Measurements from ENCODE around the gene PSMD11. TPM values are rescaled to one million over a fixed set of nuclear protein-coding genes. Genes with fewer than 3 reads are reported as not detected.
"Not testable (repeated sequence)": the region's sequence is repeated elsewhere in the genome, so short reads cannot be mapped to it uniquely, and the experiment has no call there.

Gene PSMD11
- 100 to 1,000 TPM; 107 to 128 (median 111) TPM for polyA plus RNA-seq (ENCODE audit: low read depth in 6 of 6)

DNA sequence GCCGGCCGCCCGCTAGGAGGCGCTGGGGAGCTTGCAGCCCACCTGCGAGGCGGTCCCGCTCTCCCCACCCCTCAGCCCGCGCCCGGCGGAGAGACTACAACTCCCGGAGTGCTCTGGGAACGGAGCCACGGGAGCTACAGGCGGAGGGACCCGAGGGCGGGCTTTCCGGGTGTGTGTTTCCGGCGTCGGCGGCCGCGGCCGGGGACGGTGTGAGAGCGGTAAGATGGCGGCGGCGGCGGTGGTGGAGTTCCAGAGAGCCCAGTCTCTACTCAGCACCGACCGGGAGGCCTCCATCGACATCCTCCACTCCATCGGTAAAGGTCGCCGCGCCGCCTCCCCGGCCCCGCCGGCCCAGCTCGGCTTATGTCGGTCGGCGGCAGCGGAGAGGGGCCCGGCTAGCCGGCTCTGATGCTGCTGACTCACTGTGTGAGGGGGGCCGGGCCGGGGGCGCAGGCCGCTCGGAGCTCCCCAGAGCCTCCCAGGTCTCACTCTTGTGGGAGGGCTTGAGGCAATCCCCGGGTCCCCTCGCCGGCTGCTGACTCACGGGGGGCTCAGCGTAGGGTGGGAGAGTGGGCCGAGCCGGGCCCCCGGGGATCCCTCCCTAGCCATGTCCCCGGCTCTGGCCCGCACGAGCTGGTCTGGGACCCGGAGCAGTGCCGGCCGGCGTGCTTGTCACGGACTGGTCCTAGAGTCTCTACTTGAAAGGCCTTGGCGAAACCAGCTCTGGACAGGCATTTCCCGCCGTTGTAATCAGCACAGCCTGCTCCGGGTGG, at the start of gene PSMD11:
Gene PSMD11, plus strand, starts transcription at position 210 of the 773 bp plus-strand sequence. Its CDS starts 14 bp downstream, at position 224.
- peak within 1 kb of the TSS; percentile 2 to 95 (median 86) for H3K27ac Mint-ChIP-seq
- no peaks in the 10 kb centered on the region for H3K36me3 Mint-ChIP-seq
- H3K4me1 Mint-ChIP-seq = peaks cover 22 to 35% (median 32%) of the 10 kb centered on the region in 3 donors
- H3K9me3 Mint-ChIP-seq = no peaks in the 10 kb centered on the region
- ATAC-seq (ENCODE audit: low read depth in 2 of 2) (peak; percentile 96), DNase-seq (peak; percentile 99)
- H3K27me3 Mint-ChIP-seq = no peaks in the 10 kb centered on the region
- H3K4me3 Mint-ChIP-seq = peak within 1 kb of the TSS; percentile 83 to 98 (median 93)

GRCh38 chr17:32396343-32396742, 48.0 kb upstream of the PSMD11 start:
- H3K9me3 Mint-ChIP-seq = peaks cover 0 to 3% (median 0%) of the 10 kb centered on the region in 7 donors
- no peaks in the 10 kb centered on the region for H3K36me3 Mint-ChIP-seq
- ATAC-seq (ENCODE audit: low read depth in 2 of 2) (no peak), DNase-seq (no peak)
- H3K27me3 Mint-ChIP-seq = no peaks in the 10 kb centered on the region
- peaks cover 0 to 3% (median 0%) of the 10 kb centered on the region in 3 donors for H3K4me1 Mint-ChIP-seq
- peak overlapping the region in 2 of 6 donors; percentile 21 for H3K27ac Mint-ChIP-seq
- H3K4me3 Mint-ChIP-seq = no peak overlapping the region

DNA sequence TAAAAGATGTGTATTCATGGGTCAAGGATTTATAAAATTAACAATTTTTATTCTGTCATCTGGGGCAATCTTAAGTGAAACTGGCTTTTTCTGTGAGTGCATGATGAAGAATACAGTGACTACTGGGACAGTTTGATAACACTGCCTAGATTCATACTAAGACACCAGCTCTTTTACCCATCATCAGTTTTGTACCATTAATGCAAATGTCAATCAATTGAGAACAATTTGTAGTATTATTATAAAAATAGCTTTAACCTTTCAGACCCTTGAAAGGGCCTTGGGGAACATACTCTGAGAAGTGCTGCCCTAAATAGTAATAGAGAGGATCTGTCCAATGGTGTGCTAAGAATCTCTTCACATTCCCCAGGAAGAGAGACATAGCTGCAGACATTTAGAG, 45.4 kb upstream of the PSMD11 start:
- ATAC-seq (ENCODE audit: low read depth in 2 of 2) = no peak
- Mint-ChIP-seq H3K36me3 (no peaks in the 10 kb centered on the region), H3K4me1 (no peaks in the 10 kb centered on the region), H3K9me3 (no peaks in the 10 kb centered on the region), H3K27me3 (no peaks in the 10 kb centered on the region), H3K4me3 (no peak overlapping the region), H3K27ac (no peak overlapping the region)
- no peak for DNase-seq

GRCh38 chr17:32410085-32410484, 34.2 kb upstream of the PSMD11 start:
- H3K9me3 Mint-ChIP-seq = not testable (repeated sequence)

GRCh38 chr17:32426894-32427293, 17.4 kb upstream of the PSMD11 start:
- no peak overlapping the region for H3K27ac Mint-ChIP-seq
- H3K4me3 Mint-ChIP-seq = no peak overlapping the region
- ATAC-seq (ENCODE audit: low read depth in 2 of 2) (no peak), DNase-seq (no peak)
- peaks cover 6 to 36% (median 31%) of the 10 kb centered on the region in 7 donors for H3K9me3 Mint-ChIP-seq
- H3K27me3 Mint-ChIP-seq = no peaks in the 10 kb centered on the region
- H3K4me1 Mint-ChIP-seq = no peaks in the 10 kb centered on the region
- peaks cover 15 to 20% of the 10 kb centered on the region in 2 donors for H3K36me3 Mint-ChIP-seq

More at GRCh38 chr17:32410085-32410484, 34.2 kb upstream of the PSMD11 start:
- not testable (repeated sequence) for H3K27ac Mint-ChIP-seq; H3K36me3 Mint-ChIP-seq; H3K27me3 Mint-ChIP-seq; ATAC-seq (ENCODE audit: low read depth in 2 of 2); DNase-seq; H3K4me1 Mint-ChIP-seq; H3K4me3 Mint-ChIP-seq

DNA sequence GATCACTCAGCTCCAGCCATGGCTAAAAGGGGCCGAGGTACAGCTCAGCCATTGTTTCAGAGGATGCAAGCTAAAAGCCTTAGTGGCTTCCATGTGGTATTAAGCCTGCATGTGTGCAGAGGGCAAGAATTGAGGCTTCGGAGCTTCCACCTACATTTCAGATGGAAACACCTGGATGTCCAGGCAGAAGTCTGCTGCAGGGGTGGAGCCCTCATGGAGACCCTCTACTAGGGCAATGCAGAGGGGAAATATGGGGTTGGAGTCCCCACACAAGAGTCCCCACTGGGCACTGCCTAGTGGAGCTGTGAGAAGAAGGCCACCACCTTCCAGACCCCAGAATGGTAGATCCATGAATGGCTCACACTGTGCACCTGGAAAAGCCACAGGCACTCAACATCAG, 14.7 kb upstream of the PSMD11 start:
- H3K27me3 Mint-ChIP-seq = no peaks in the 10 kb centered on the region
- H3K27ac Mint-ChIP-seq = no peak overlapping the region
- no peak for ATAC-seq (ENCODE audit: low read depth in 2 of 2)
- no peak overlapping the region for H3K4me3 Mint-ChIP-seq
- H3K4me1 Mint-ChIP-seq = no peaks in the 10 kb centered on the region
- peaks cover 15 to 20% of the 10 kb centered on the region in 2 donors for H3K36me3 Mint-ChIP-seq
- no peak for DNase-seq
- peaks cover 6 to 37% (median 31%) of the 10 kb centered on the region in 7 donors for H3K9me3 Mint-ChIP-seq

- Mint-ChIP-seq H3K4me3 (no peak overlapping the region), H3K36me3 (peaks cover 0 to 8% of the 10 kb centered on the region in 2 donors), H3K27ac (no peak overlapping the region), H3K4me1 (peaks cover 8 to 19% (median 17%) of the 10 kb centered on the region in 3 donors), H3K9me3 (peaks cover 0 to 7% (median 5%) of the 10 kb centered on the region in 7 donors), H3K27me3 (peaks cover 0 to 13% (median 13%) of the 10 kb centered on the region in 3 donors)
- DNase-seq = no peak
- no peak for ATAC-seq (ENCODE audit: low read depth in 2 of 2)
Observed at GRCh38 chr17:32440722-32441121, 3.6 kb upstream of the PSMD11 start.

DNA sequence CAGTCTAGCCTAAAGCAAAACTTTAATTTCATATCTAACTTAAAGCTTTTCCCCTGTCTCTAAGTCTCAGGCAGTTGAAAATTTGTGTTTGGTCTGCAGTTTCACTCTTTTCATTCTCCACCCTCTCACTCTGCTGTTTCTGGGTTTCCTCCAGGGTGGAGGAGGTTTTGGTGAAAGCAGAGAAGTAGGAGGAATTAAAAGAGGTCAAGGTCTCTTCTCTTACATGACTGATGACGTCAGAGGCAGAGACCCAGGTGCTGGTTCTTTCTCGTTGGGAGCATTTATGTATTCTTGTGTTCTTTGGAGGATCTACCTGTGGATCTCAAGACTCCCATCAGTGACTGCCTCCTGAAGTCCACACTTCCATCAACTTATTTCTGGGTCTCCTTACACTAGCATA, 2.4 kb upstream of the PSMD11 start:
- Mint-ChIP-seq H3K4me1 (peaks cover 16 to 29% (median 28%) of the 10 kb centered on the region in 3 donors), H3K4me3 (peak overlapping the region in 2 of 8 donors; percentile 80 to 83), H3K27ac (no peak overlapping the region), H3K27me3 (peaks cover 0 to 8% (median 7%) of the 10 kb centered on the region in 3 donors), H3K9me3 (no peaks in the 10 kb centered on the region), H3K36me3 (no peaks in the 10 kb centered on the region)
- no peak for DNase-seq
- no peak for ATAC-seq (ENCODE audit: low read depth in 2 of 2)

DNA sequence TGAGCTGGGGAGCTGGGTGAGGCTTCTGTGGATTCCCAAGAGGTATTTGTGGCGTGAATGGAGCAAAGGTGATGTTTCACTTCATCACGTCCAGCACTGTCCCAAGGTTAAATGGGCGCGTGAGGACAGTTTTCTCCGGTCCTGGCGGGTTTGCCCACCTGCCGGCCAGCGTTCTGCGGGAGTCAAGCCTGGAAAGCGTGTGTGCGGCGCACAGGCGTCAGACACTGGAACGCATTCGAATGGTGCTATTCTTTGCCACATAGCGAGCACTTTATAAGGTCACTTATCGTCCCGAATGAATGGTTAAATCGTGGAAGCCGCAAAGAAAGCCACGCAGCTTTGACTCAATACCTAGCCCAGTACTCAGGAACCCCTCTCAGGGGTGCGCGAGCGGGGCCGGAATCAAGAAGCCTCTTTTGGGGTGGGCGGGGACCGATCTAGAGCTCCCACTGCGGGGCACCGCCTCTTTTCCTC, 446 bp upstream of the PSMD11 start:
- DNase-seq (no peak), ATAC-seq (ENCODE audit: low read depth in 2 of 2) (no peak)
- Mint-ChIP-seq H3K36me3 (no peaks in the 10 kb centered on the region), H3K27me3 (no peaks in the 10 kb centered on the region), H3K27ac (peak overlapping the region in 4 of 6 donors; percentile 79 to 93 (median 86)), H3K4me3 (peak overlapping the region; percentile 83 to 98 (median 90)), H3K4me1 (peaks cover 19 to 35% (median 32%) of the 10 kb centered on the region in 3 donors), H3K9me3 (no peaks in the 10 kb centered on the region)

DNA sequence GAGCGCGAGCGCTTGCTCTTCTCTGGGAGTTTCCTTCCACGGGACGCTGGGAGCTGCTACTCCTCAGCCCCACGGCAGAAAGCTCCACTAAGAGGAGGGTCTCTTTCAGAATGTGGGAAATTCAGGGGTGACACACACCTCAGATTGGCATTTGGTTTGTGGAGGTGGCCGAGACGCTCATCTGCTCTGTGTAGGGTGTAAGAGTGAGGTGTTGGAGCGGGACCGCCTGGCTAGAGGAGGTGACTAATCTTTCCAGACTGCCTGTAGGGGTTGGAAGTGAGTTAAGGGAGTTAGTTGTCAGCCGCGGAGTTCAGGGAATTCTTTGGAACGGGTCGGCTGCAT, 735 bp downstream of the PSMD11 start:
- DNase-seq = no peak
- no peak for ATAC-seq (ENCODE audit: low read depth in 2 of 2)
- H3K9me3 Mint-ChIP-seq = no peaks in the 10 kb centered on the region
- H3K36me3 Mint-ChIP-seq = no peaks in the 10 kb centered on the region
- no peaks in the 10 kb centered on the region for H3K27me3 Mint-ChIP-seq
- peaks cover 23 to 37% (median 32%) of the 10 kb centered on the region in 3 donors for H3K4me1 Mint-ChIP-seq
- H3K4me3 Mint-ChIP-seq = peak overlapping the region; percentile 83 to 98 (median 93)
- H3K27ac Mint-ChIP-seq = peak overlapping the region; percentile 2 to 95 (median 86)

- H3K27ac Mint-ChIP-seq = peak overlapping the region in 5 of 6 donors; percentile 2 to 95 (median 92)
- no peaks in the 10 kb centered on the region for H3K27me3 Mint-ChIP-seq
- H3K4me3 Mint-ChIP-seq = peak overlapping the region; percentile 83 to 98 (median 93)
- H3K9me3 Mint-ChIP-seq = no peaks in the 10 kb centered on the region
- H3K4me1 Mint-ChIP-seq = peaks cover 25 to 37% (median 32%) of the 10 kb centered on the region in 3 donors
- H3K36me3 Mint-ChIP-seq = no peaks in the 10 kb centered on the region
- DNase-seq = no peak
- ATAC-seq (ENCODE audit: low read depth in 2 of 2) = no peak
Observed at GRCh38 chr17:32445497-32445896, 1.2 kb downstream of the PSMD11 start.

DNA sequence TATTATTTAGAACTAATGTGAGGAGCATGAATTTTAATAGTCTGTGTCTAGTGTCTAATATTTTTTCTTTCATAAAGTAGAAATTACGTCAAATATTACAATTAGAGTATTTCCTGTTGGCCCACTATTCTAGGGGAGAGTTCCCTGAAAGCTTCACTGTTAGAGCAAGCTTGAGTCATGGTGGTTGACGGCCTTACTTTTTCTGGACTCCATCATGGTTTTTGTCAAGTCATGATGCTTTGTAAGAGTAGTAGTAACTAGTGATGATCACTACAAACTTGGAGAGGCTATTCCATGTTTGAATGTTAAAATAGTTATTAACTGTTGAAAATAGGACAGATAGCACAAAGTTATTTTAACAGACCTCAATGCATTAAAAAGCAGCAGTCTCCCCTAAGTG, 1.7 kb downstream of the PSMD11 start:
- Mint-ChIP-seq H3K4me3 (peak overlapping the region; percentile 83 to 98 (median 93)), H3K36me3 (no peaks in the 10 kb centered on the region), H3K27ac (peak overlapping the region in 2 of 6 donors; percentile 12 to 92), H3K27me3 (no peaks in the 10 kb centered on the region), H3K4me1 (peaks cover 26 to 37% (median 32%) of the 10 kb centered on the region in 3 donors), H3K9me3 (no peaks in the 10 kb centered on the region)
- DNase-seq = no peak
- no peak for ATAC-seq (ENCODE audit: low read depth in 2 of 2)

DNA sequence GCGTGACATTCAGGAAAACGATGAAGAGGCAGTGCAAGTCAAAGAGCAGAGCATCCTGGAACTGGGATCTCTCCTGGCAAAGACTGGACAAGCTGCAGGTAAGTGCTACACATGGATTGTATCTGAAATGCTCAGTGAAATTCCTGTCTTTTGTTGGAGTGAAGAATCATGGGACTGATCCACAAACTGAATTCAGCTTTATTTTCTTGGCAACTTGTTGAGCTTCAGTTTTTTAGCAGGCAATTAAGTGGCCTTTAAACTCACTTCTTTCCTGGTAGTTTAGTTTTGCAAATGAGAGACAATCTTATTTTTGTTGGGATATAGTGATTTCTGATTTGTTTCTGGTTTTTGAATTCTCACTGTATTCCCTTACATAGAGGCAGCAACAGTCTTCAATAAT, 2.6 kb downstream of the PSMD11 start:
- Mint-ChIP-seq H3K27me3 (no peaks in the 10 kb centered on the region), H3K4me1 (peaks cover 26 to 37% (median 32%) of the 10 kb centered on the region in 3 donors), H3K36me3 (no peaks in the 10 kb centered on the region)

GRCh38 chr17:32449963-32450362, 5.7 kb downstream of the PSMD11 start:
- H3K27ac Mint-ChIP-seq = no peak overlapping the region
- DNase-seq = no peak
- H3K9me3 Mint-ChIP-seq = no peaks in the 10 kb centered on the region
- no peaks in the 10 kb centered on the region for H3K27me3 Mint-ChIP-seq
- peak overlapping the region in 1 of 8 donors; percentile 29 for H3K4me3 Mint-ChIP-seq
- ATAC-seq (ENCODE audit: low read depth in 2 of 2) = no peak
- H3K4me1 Mint-ChIP-seq = peaks cover 28 to 35% (median 32%) of the 10 kb centered on the region in 3 donors
- peaks cover 11 to 16% of the 10 kb centered on the region in 2 donors for H3K36me3 Mint-ChIP-seq

More for the DNA sequence above, 2.6 kb downstream of the PSMD11 start:
- ATAC-seq (ENCODE audit: low read depth in 2 of 2) (no peak), DNase-seq (no peak)
- H3K4me3 Mint-ChIP-seq = peak overlapping the region in 2 of 8 donors; percentile 5 to 83
- no peaks in the 10 kb centered on the region for H3K9me3 Mint-ChIP-seq
- H3K27ac Mint-ChIP-seq = peak overlapping the region in 1 of 6 donors; percentile 10
